DMS79 treated with DMSO at 0.1 percent for 48 hours (cell line): ENCODE measurements around the gene CDK2.
"Not testable (repeated sequence)": the region's sequence is repeated elsewhere in the genome, so short reads cannot be mapped to it uniquely, and the experiment has no call there.

ENCODE experiments used
- DNase-seq: peaks from one replicate; lab custom pipeline; 2025; lab: John Stamatoyannopoulos, UW

Gene CDK2

GRCh38 chr12:55982319-55982936 is 15.8 kb downstream of the CDK2 start:
- DNase-seq = no peak

- DNase-seq = no peak
Observed at GRCh38 chr12:55983232-55983842, 16.7 kb downstream of the CDK2 start.

GRCh38 chr12:55984861-55985260 is 18.2 kb downstream of the CDK2 start:
- DNase-seq = no peak

- no peak for DNase-seq
Observed at GRCh38 chr12:55985341-55985740, 18.7 kb downstream of the CDK2 start.

- not testable (repeated sequence) for DNase-seq
Observed at GRCh38 chr12:55985976-55986375, 19.3 kb downstream of the CDK2 start.

- no peak for DNase-seq
Observed at GRCh38 chr12:55991110-55991509, 24.5 kb downstream of the CDK2 start.

GRCh38 chr12:55993230-55993853 is 26.7 kb downstream of the CDK2 start:
- no peak for DNase-seq

GRCh38 chr12:55995366-55995765 is 28.7 kb downstream of the CDK2 start:
- no peak for DNase-seq

GRCh38 chr12:55996201-55996714 is 29.6 kb downstream of the CDK2 start:
- DNase-seq = peak; percentile 45

GRCh38 chr12:55996715-55997534 is 30.3 kb downstream of the CDK2 start, which contains the start of gene SUOX:
Gene SUOX (plus strand): TSS chr12:55997276. CDS start chr12:56002222, 4,946 bp downstream.
- peak; percentile 76 for DNase-seq

GRCh38 chr12:55997535-55997859 is 30.9 kb downstream of the CDK2 start:
- DNase-seq = no peak

- not testable (repeated sequence) for DNase-seq
Observed at GRCh38 chr12:55999522-55999921, 32.9 kb downstream of the CDK2 start.

- not testable (repeated sequence) for DNase-seq
Observed at GRCh38 chr12:55999999-56000540, 33.4 kb downstream of the CDK2 start.

GRCh38 chr12:56001487-56002100 is 35.0 kb downstream of the CDK2 start:
- DNase-seq = no peak

- DNase-seq = not testable (repeated sequence)
Observed at GRCh38 chr12:56003376-56003775, 36.7 kb downstream of the CDK2 start.

GRCh38 chr12:56004211-56004610 is 37.6 kb downstream of the CDK2 start:
- no peak for DNase-seq

GRCh38 chr12:56007564-56008559 is 41.2 kb downstream of the CDK2 start:
- peak; percentile 44 for DNase-seq

- no peak for DNase-seq
Observed at GRCh38 chr12:56010111-56010570, 43.5 kb downstream of the CDK2 start.

- no peak for DNase-seq
Observed at GRCh38 chr12:56011509-56012090, 45.0 kb downstream of the CDK2 start.

- no peak for DNase-seq
Observed at GRCh38 chr12:56013482-56013881, 46.9 kb downstream of the CDK2 start.
